ENCODE measurements around the gene ANTKMT. TPM values are rescaled to one million over a fixed set of nuclear protein-coding genes. Genes with fewer than 3 reads are reported as not detected.

ANTKMT gene
- total RNA-seq, 1 donor from 2014 or later = 35.0 TPM

DNA sequence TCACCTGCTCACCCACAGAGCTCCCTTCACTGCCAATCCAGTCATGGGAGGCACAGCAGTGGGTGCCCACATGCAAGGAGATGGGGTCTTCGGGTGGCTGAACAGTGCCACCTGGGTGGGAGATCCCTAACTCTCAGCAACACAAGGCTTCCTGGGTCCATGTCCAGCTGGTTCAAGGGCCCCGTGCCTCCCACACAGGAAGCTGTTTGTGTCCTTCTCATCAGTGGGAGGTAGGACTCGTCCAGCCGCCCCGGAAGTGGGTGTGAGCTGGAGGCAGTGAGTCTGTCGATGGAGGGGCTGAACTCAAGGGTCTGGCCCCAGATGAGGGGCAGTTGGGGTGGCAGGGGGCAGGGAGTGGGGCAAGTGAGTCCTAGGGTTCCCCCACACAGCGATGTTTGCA lies 16.9 kb upstream of the ANTKMT start:
- no peaks in the 10 kb centered on the region for H3K36me3 ChIP-seq (ENCODE audit: control insufficient read depth, insufficient read depth, low read length)
- no peak overlapping the region for H3K4me3 ChIP-seq (ENCODE audit: low read depth, low read length)
- FAIRE-seq (no peak), DNase-seq (ENCODE audit: low read depth) (no peak)
- peaks cover 41% of the 10 kb centered on the region for H3K27me3 ChIP-seq (ENCODE audit: control insufficient read depth, insufficient read depth, low read length)
- TF ChIP-seq, protein P1, sequence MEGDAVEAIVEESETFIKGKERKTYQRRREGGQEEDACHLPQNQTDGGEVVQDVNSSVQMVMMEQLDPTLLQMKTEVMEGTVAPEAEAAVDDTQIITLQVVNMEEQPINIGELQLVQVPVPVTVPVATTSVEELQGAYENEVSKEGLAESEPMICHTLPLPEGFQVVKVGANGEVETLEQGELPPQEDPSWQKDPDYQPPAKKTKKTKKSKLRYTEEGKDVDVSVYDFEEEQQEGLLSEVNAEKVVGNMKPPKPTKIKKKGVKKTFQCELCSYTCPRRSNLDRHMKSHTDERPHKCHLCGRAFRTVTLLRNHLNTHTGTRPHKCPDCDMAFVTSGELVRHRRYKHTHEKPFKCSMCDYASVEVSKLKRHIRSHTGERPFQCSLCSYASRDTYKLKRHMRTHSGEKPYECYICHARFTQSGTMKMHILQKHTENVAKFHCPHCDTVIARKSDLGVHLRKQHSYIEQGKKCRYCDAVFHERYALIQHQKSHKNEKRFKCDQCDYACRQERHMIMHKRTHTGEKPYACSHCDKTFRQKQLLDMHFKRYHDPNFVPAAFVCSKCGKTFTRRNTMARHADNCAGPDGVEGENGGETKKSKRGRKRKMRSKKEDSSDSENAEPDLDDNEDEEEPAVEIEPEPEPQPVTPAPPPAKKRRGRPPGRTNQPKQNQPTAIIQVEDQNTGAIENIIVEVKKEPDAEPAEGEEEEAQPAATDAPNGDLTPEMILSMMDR (IDR thresholded peaks at IDR 0.05; ENCODE audit: insufficient read depth, low read length, severe bottlenecking) = no peak

DNA sequence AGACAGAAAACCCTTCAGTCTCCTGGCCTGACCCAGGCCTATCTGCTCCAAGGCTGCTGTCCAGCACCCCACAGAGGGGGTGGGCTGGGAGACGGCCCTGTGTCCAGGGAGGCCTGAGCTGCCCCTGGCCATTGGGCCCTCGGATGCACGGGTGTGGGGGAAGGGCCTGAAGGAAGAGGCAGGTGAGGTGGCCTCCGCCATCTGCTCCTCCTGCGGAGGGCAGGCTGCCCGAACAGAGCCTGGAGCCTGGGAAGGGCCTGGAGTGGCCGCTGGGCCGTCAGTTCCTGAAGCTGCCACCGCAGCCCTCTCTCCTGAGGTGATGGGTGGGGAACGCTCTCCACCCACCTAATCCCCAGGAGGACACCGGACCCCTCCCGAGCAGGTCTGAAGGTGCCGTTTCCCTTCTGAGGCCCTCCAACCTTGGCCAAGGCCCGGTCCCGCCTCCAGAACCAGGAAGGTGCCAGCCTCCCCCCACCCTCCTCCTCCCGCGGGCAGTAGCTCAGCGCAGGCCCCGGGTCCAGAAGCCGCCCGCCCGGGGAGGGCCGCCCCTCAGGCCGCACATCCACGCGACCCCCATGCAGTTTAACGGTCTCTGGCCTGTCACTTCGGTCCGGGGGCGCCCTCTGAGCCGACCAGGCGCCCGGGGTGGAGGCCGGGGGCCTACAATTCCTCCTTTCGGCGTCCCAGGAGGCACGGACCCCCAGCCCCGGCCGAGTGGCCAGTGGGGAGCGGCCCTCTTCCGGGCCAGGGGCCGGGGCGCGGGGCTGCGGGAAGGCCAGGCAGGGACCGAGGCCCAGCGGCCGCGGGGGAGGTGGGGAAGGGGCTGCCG lies 16.2 kb upstream of the ANTKMT start:
- FAIRE-seq = no peak
- peaks cover 45% of the 10 kb centered on the region for H3K27me3 ChIP-seq (ENCODE audit: control insufficient read depth, insufficient read depth, low read length)
- H3K4me3 ChIP-seq (ENCODE audit: low read depth, low read length) = peak overlapping the region; percentile 17

DNA sequence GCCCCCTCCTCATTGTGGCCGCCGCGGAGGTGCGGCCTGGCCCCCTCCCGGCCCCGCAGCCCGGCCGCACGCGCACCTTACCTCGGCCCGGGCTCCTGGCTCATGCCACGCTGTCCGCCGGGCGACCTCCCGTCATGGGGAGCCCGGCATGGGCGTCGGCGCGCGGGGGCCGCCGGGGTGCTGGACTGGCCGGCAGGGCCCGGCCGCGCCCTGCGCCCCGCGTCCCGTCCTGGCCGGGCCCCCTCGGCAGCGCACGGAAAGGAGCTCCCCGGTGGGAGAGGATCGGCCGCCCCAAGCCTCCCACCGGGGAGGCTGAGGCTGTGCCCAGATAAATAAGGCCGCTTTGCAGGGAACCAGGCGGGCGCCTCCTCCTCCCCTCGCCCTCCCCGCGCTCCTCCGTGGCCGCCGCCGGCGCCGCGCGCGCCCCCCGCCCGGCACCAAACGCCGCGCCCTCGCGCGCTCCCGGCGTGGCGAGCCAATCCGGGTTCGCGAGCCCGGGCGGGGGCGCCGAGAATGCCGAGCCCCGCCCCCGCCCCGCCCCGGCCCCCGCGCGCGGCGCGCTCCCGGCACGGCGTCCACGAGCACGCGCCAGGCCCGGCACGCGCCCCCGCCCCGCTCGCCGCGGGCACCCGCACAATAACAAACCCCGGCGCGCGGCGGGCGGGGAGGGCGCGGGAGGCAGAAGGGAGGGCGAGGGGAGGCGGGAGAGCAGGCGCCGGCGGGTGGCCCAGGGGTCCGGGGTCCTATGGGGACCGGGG lies 15.3 kb upstream of the ANTKMT start, which contains the start of gene FBXL16:
Gene FBXL16, minus strand, starts transcription at position 371 of the 758 bp plus-strand sequence. CDS start 8,396 bp downstream, outside the sequence.
- H3K4me3 ChIP-seq (ENCODE audit: low read depth, low read length) = peak within 1 kb of the TSS; percentile 22
- peaks cover 47% of the 10 kb centered on the region for H3K27me3 ChIP-seq (ENCODE audit: control insufficient read depth, insufficient read depth, low read length)
- DNase-seq (ENCODE audit: low read depth) = no peak

More for the DNA sequence above, 16.2 kb upstream of the ANTKMT start:
- no peaks in the 10 kb centered on the region for H3K36me3 ChIP-seq (ENCODE audit: control insufficient read depth, insufficient read depth, low read length)
- TF ChIP-seq, protein P1 (IDR thresholded peaks at IDR 0.05; ENCODE audit: insufficient read depth, low read length, severe bottlenecking) = no peak
- no peak for DNase-seq (ENCODE audit: low read depth)

DNA sequence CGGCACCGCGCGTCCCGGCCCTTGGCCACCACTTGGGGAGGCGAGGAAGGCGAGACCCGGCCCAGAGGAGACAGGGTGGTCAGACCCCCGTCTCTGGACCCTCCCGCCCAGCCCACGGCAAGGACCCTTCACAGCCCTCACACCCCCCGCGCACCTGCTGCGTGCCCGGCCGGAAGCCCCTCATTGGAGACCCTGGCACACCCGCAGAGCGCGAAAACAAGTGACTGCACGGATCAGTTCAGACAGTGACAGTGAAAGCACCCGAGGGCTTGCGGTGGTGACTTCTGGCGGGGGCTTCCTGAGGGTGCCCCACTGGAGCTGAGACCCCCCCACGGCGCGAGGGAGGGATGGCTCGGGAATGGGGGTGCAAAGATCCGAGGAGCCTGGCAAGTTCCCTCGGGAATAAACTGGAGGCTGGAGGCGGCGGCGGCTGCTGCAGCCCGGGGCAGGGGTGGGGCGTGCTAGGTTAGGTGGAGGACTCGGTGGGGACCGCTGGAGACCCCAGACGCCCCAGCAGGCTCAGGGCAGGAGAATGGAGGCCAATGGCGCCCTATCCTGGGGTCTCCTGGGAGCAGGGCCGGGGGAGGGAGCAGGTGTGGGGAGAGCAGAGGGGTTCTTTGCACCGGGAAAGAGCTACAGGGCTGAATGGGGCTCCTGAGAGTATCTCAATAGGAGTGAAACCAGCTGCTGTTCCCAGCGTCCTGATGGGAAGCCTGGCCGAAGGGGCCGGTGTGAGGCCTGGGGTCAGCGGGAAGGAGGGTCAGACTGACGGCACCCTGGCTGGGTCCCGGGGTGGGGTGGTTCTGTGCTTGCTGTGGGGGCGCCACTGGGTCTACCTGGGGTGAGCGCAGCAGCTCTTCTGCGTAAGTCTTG lies 14.5 kb upstream of the ANTKMT start:
- Histone ChIP-seq H3K4me3 (ENCODE audit: low read depth, low read length) (no peak overlapping the region), H3K27me3 (ENCODE audit: control insufficient read depth, insufficient read depth, low read length) (peaks cover 47% of the 10 kb centered on the region), H3K36me3 (ENCODE audit: control insufficient read depth, insufficient read depth, low read length) (no peaks in the 10 kb centered on the region)
- no peak for DNase-seq (ENCODE audit: low read depth)
- no peak for FAIRE-seq
- TF ChIP-seq, protein P1 (IDR thresholded peaks at IDR 0.05; ENCODE audit: insufficient read depth, low read length, severe bottlenecking) = no peak

More for the DNA sequence above, 15.3 kb upstream of the ANTKMT start, which contains the start of gene FBXL16:
- no peaks in the 10 kb centered on the region for H3K36me3 ChIP-seq (ENCODE audit: control insufficient read depth, insufficient read depth, low read length)
- TF ChIP-seq, protein P1 (IDR thresholded peaks at IDR 0.05; ENCODE audit: insufficient read depth, low read length, severe bottlenecking) = no peak
- no peak for FAIRE-seq

DNA sequence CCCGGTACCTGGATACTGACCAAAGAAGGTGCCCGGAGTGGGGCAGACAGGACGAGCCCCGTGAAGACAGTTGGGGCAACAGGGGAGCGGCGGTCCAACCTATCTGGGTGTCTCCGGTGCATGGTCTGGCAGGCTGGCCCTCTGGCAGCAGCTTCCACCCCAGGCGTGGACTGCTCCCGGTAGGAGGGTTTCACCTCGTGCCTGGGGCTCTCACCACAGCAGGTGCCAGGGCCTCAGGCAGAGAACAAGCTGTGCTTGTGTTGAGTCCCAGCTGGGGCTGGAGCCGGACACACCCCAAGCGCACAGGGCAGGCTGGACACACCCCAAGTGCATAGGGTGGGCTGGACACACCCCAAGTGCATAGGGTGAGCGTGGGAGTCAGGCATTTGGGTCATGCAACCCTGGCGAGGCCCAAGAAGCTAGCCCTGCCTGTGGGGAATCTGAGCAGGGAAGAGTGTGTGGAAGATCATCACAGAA lies 13.8 kb upstream of the ANTKMT start:
- Histone ChIP-seq H3K27me3 (ENCODE audit: control insufficient read depth, insufficient read depth, low read length) (peaks cover 42% of the 10 kb centered on the region), H3K4me3 (ENCODE audit: low read depth, low read length) (no peak overlapping the region), H3K36me3 (ENCODE audit: control insufficient read depth, insufficient read depth, low read length) (no peaks in the 10 kb centered on the region)
- DNase-seq (ENCODE audit: low read depth) (no peak), FAIRE-seq (no peak)
- TF ChIP-seq, protein P1 (IDR thresholded peaks at IDR 0.05; ENCODE audit: insufficient read depth, low read length, severe bottlenecking) = no peak
